GM23338 (cell line): ENCODE data around the gene PVALEF. TPM values are rescaled to one million over a fixed set of nuclear protein-coding genes. Genes with fewer than 3 reads are reported as not detected.

Experiments
- ATAC-seq: fragments of 200-7000 bp; cut with Tn5 transposase; 3 replicates; pipeline ENCODE4 v1.9.1; 2020
- DNase-seq: peaks from one replicate; pipeline ENCODE4 v3.0.0-alpha.2; 2015; ENCODE audit warnings: low spot score
- H2AFZ ChIP-seq: fragments of 200-600 bp; sonication (generic); 2 replicates; pipeline ENCODE4 v1.8.0; 2016; ENCODE audit warnings: antibody characterized with exemption, mild to moderate bottlenecking, moderate library complexity
- H3F3A ChIP-seq: fragments of 200-600 bp; sonication (generic); replicated peaks from 2 replicates; pipeline ENCODE4 v1.8.0; 2017; ENCODE audit warnings: antibody characterized with exemption, mixed run types, low read depth
- H3K27ac ChIP-seq: fragments of 200-600 bp; sonication (generic); 2 replicates; pipeline ENCODE4 v1.6.1; 2016; ENCODE audit warnings: low read depth
- H3K27me3 ChIP-seq: fragments of 200-600 bp; sonication (generic); 2 replicates; pipeline ENCODE4 v1.8.0; 2016; ENCODE audit warnings: mild to moderate bottlenecking, mixed run types, moderate library complexity; ENCODE audit not compliant: insufficient read depth
- H3K36me3 ChIP-seq: fragments of 200-600 bp; sonication (generic); 2 replicates; pipeline ENCODE4 v1.8.0; 2016; ENCODE audit warnings: mild to moderate bottlenecking; ENCODE audit not compliant: insufficient read depth
- H3K4me1 ChIP-seq: fragments of 200-600 bp; sonication (generic); 2 replicates; pipeline ENCODE4 v1.8.0; 2016; ENCODE audit warnings: mild to moderate bottlenecking, moderate library complexity; ENCODE audit not compliant: insufficient read depth
- H3K4me2 ChIP-seq: fragments of 200-600 bp; sonication (generic); 2 replicates; pipeline ENCODE4 v1.7.1; 2017; ENCODE audit warnings: mixed run types
- H3K4me3 ChIP-seq: fragments of 200-600 bp; sonication (generic); 2 replicates; pipeline ENCODE4 v1.6.1; 2016; ENCODE audit warnings: mixed run types
- H3K79me2 ChIP-seq: fragments of 200-600 bp; sonication (generic); replicated peaks from 2 replicates; pipeline ENCODE4 v1.8.0; 2017; ENCODE audit warnings: mild to moderate bottlenecking; ENCODE audit not compliant: insufficient read depth
- H3K9me2 ChIP-seq: fragments of 200-600 bp; sonication (generic); 2 replicates; pipeline ENCODE4 v1.8.0; 2017; ENCODE audit not compliant: insufficient read depth
- H4K20me1 ChIP-seq: fragments of 200-600 bp; sonication (generic); replicated peaks from 2 replicates; pipeline ENCODE4 v1.8.0; 2017; ENCODE audit warnings: mild to moderate bottlenecking; ENCODE audit not compliant: insufficient read depth
- H3K27ac Mint-ChIP-seq: 2 replicates; pipeline ENCODE4 v1.8.0; 2020; ENCODE audit warnings: inconsistent platforms, mild to moderate bottlenecking, moderate library complexity, mixed read lengths
- H3K27me3 Mint-ChIP-seq: 3 replicates; pipeline ENCODE4 v1.8.0; 2022; ENCODE audit warnings: low read depth, mild to moderate bottlenecking, moderate library complexity, mixed read lengths, inconsistent platforms; ENCODE audit not compliant: insufficient read depth, poor library complexity
- H3K36me3 Mint-ChIP-seq: 3 replicates; pipeline ENCODE4 v1.8.0; 2021; ENCODE audit warnings: low read depth, mild to moderate bottlenecking, inconsistent platforms, moderate library complexity, mixed read lengths
- H3K4me1 Mint-ChIP-seq: 3 replicates; pipeline ENCODE4 v1.8.0; 2020; ENCODE audit warnings: mild to moderate bottlenecking, inconsistent platforms, mixed read lengths
- H3K4me3 Mint-ChIP-seq: 3 replicates; pipeline ENCODE4 v1.8.0; 2021; ENCODE audit warnings: moderate library complexity, mild to moderate bottlenecking, inconsistent platforms, mixed read lengths
- H3K9me3 Mint-ChIP-seq: 3 replicates; pipeline ENCODE4 v1.8.0; 2020; ENCODE audit warnings: moderate library complexity, mild to moderate bottlenecking, inconsistent platforms, mixed read lengths
- ETS1 ChIP-seq: IDR thresholded peaks from 2 replicates; pipeline ENCODE4 v1.6.1; 2016; ENCODE audit warnings: antibody characterized with exemption
- EZH2 ChIP-seq: fragments of 200-600 bp; sonication (generic); IDR thresholded peaks from one replicate; pipeline ENCODE4 v1.8.0; 2017; ENCODE audit warnings: antibody characterized with exemption, mild to moderate bottlenecking, low read depth; ENCODE audit not compliant: unreplicated experiment
- EZH2phosphoT487 ChIP-seq: fragments of 200-600 bp; sonication (generic); IDR thresholded peaks from one replicate; pipeline ENCODE4 v1.8.1; 2018; ENCODE audit warnings: antibody characterized with exemption; ENCODE audit not compliant: unreplicated experiment
- POLR2AphosphoS5 ChIP-seq: IDR thresholded peaks from 2 replicates; pipeline ENCODE4 v1.6.1; 2016; ENCODE audit warnings: antibody characterized with exemption, low read depth
- ZNF331 ChIP-seq: fragments of 250-450 bp; sonication (Bioruptor Pico); IDR thresholded peaks from 2 replicates; pipeline ENCODE4 v1.5.0; 2020; ENCODE audit warnings: low read depth, mild to moderate bottlenecking, moderate library complexity
- ZNF462 ChIP-seq: fragments of 250-450 bp; sonication (Bioruptor Pico); IDR thresholded peaks from 2 replicates; pipeline ENCODE4 v1.5.0; 2020; ENCODE audit warnings: mild to moderate bottlenecking, moderate library complexity
- polyA plus RNA-seq: library from polyadenylated mRNA; unstranded; fragments of >200 nt; fragmentation: Nextera tagmentation; extraction: Ambion mirVana; gene quantifications from 2 replicates; pipeline ENCODE4 v1.2.1, GENCODE V29; 2016
- total RNA-seq: library from RNA; depleted of rRNA; stranded (reverse); fragments of >200 nt; shearing (Covaris generic); gene quantifications from 2 replicates; pipeline ENCODE4 v1.2.3, GENCODE V29; 2014

The PVALEF gene
- total and polyA plus RNA-seq, 2 experiments from 2014 or later: not detected

GRCh38 chr17:81221842-81222619 is 56.7 kb downstream of the PVALEF start:
- no peak overlapping the region for H3K27ac Mint-ChIP-seq
- peak overlapping the region; percentile 93 for H3K4me3 ChIP-seq
- H3K4me2 ChIP-seq: peak overlapping the region; percentile 89
- H3K79me2 ChIP-seq: peaks cover 23% of the 10 kb centered on the region
- H3K9me3 Mint-ChIP-seq: no peaks in the 10 kb centered on the region; the same call in 2 of the 3 replicates
- H3K27ac ChIP-seq: no peak overlapping the region
- no peaks in the 10 kb centered on the region for H3K36me3 ChIP-seq
- DNase-seq (no peak), ATAC-seq (peak; percentile 12)
- peak overlapping the region; percentile 76 for H3K4me3 Mint-ChIP-seq
- H3F3A ChIP-seq: no peaks in the 10 kb centered on the region
- no peaks in the 10 kb centered on the region for H3K9me2 ChIP-seq
- 0 out of 2 replicates have a peak, but pooled peaks cover 3% of the 10 kb centered on the region for H3K27me3 ChIP-seq
- no peaks in the 10 kb centered on the region; the same call in 1 of the 3 replicates for H3K36me3 Mint-ChIP-seq
- peaks cover 14% of the 10 kb centered on the region for H3K4me1 ChIP-seq
- H3K27me3 Mint-ChIP-seq: peaks cover 4% of the 10 kb centered on the region
- no peak overlapping the region for H2AFZ ChIP-seq
- no peak for TF ChIP-seq ZNF462 (CRISPR knock-in tag)
- no peak for TF ChIP-seq EZH2phosphoT487
- no peak for TF ChIP-seq ETS1
- TF ChIP-seq EZH2: no peak
- TF ChIP-seq ZNF331 (CRISPR knock-in tag): no peak
- no peak for TF ChIP-seq POLR2AphosphoS5
- no peaks in the 10 kb centered on the region; the same call in 1 of the 2 replicates for H4K20me1 ChIP-seq
- H3K4me1 Mint-ChIP-seq: peaks cover 15% of the 10 kb centered on the region
